DND-41 (cell line): ENCODE data around the gene LHX2.

Source experiments
- EZH2 ChIP-seq: IDR thresholded peaks from 3 replicates; pipeline ENCODE4 v1.6.1; 2012; ENCODE audit warnings: borderline replicate concordance, low read depth, mild to moderate bottlenecking, moderate library complexity, low read length, inconsistent platforms; ENCODE audit not compliant: severe bottlenecking
- TF ChIP-seq, protein P1 (sequence below): IDR thresholded peaks from 2 replicates; pipeline ENCODE4 v1.5.1; 2012; ENCODE audit warnings: borderline replicate concordance, low read length, moderate library complexity, mild to moderate bottlenecking; ENCODE audit not compliant: poor library complexity, severe bottlenecking; ENCODE audit errors: extremely low read depth

DNA sequence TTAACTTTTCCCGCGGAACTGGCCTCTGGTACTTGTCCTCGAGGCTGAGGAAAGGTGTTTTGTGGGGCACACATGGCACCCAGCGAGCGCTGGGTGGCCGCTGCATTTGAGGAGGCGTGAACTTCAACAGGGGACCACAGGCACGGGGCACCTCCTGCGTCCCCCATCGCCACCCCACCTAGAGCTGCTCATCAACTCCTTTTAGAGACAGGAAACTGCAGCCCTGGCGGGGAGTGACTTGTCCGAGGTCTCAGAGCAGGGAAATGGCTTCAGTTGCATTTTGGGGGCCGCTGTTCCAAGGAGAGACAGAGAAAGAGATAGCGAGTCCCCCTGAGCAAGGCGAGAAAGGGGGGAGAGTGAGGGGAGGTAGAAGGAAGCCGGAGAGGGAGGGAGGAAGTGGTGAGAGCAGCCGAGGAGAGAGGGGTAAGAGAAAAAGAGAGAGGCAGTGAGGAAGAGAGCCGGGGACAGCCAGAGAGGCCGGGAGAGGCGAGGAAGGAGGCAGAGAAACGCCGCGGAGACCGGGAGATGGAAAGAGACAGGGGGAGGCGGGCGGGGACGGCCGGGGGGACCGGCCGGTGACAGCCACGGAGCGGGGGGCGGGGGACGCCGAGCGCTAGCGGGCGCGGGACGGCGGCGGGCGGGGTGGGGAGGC lies 12.5 kb upstream of the LHX2 start:
- TF ChIP-seq, protein P1, sequence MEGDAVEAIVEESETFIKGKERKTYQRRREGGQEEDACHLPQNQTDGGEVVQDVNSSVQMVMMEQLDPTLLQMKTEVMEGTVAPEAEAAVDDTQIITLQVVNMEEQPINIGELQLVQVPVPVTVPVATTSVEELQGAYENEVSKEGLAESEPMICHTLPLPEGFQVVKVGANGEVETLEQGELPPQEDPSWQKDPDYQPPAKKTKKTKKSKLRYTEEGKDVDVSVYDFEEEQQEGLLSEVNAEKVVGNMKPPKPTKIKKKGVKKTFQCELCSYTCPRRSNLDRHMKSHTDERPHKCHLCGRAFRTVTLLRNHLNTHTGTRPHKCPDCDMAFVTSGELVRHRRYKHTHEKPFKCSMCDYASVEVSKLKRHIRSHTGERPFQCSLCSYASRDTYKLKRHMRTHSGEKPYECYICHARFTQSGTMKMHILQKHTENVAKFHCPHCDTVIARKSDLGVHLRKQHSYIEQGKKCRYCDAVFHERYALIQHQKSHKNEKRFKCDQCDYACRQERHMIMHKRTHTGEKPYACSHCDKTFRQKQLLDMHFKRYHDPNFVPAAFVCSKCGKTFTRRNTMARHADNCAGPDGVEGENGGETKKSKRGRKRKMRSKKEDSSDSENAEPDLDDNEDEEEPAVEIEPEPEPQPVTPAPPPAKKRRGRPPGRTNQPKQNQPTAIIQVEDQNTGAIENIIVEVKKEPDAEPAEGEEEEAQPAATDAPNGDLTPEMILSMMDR = no peak
- no peak for TF ChIP-seq EZH2
